ENCODE results near the gene VIPR1.

The VIPR1 gene

DNA sequence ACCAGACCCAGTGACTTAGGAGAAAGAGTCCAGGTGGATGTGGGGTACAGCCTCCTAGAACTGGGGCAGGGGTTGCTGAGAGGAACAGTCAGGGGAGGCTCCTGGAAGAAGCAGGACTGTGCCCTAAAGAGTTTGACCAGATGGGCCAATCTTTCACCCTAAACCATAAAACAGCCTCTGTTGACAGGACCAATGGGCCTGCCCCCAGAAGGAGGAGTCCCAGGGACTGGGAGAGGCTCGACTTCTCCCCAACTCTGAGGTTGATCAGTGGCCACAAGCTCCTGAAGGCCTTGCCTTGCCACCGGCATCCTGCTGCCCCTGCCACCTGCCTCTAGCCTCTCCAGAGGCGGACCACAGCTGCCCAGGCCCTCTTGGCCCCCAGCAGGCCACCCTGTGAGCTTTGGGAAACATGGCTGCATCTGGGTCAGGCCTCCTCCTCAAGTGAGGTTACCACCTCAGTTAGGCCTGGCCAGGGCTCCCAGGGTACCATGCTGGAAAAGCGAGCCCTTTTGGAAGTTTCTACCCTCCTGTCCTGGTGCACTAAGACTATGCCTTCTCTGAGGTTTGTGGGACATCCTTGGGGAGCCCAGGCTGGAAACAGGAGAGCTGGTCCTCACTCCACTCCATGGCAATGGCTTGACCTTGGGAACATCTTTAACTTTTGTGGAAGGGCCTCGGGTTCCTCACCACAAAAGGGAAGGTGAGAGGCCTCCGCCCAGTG is 2.8 kb downstream of the VIPR1 start:
- no peaks in the 10 kb centered on the region for H3K79me1 ChIP-seq (replicated peaks; ENCODE audit: low read length, poor library complexity, severe bottlenecking)
- no peak overlapping the region for H2AFZ ChIP-seq (ENCODE audit: low read depth, low read length)
- no peaks in the 10 kb centered on the region for H3K36me3 ChIP-seq (ENCODE audit: control insufficient read depth in 1 of 2, insufficient read depth in 2 of 2, low read depth in 1 of 2, low read length in 2 of 2)
- no peak overlapping the region for H3K23ac ChIP-seq (ENCODE audit: low read length in 2 of 2)
- no peak overlapping the region for H4K8ac ChIP-seq (ENCODE audit: low read length)
- peaks cover 18% of the 10 kb centered on the region for H3K4me1 ChIP-seq (ENCODE audit: control insufficient read depth, insufficient read depth, low read depth, low read length)
- 90% methylated on average over 6 of the region's 6 CpGs for WGBS
- no peak overlapping the region for H3K9ac ChIP-seq (ENCODE audit: low read length)
- H2BK15ac ChIP-seq (ENCODE audit: low read depth, poor library complexity, severe bottlenecking): no peak overlapping the region
- H2AK5ac ChIP-seq (ENCODE audit: low read length, severe bottlenecking): no peak overlapping the region
- H3K14ac ChIP-seq (ENCODE audit: low read length in 2 of 2): no peak overlapping the region
- H3K4me2 ChIP-seq (ENCODE audit: low read length, poor library complexity, severe bottlenecking): no peak overlapping the region
- H2BK12ac ChIP-seq (ENCODE audit: low read length in 2 of 2): no peak overlapping the region
- no peak overlapping the region for H3K4me3 ChIP-seq (ENCODE audit: insufficient read depth in 1 of 2, low read depth in 1 of 2, low read length in 2 of 2)
- DNase-seq: no peak
- no peak overlapping the region for H2BK120ac ChIP-seq (ENCODE audit: low read depth, low read length)
- no peak overlapping the region for H2BK5ac ChIP-seq (ENCODE audit: low read depth, low read length, poor library complexity, severe bottlenecking)
- peaks cover 64 to 81% of the 10 kb centered on the region in 2 experiments for H3K27me3 ChIP-seq (ENCODE audit: control insufficient read depth in 1 of 2, insufficient read depth in 1 of 2, low read length in 2 of 2)
- H3K4ac ChIP-seq (ENCODE audit: low read depth in 1 of 2, low read length in 2 of 2): no peak overlapping the region
- no peak overlapping the region for H3K18ac ChIP-seq (ENCODE audit: low read depth in 1 of 2, low read length in 2 of 2)
- H3K27ac ChIP-seq (ENCODE audit: low read length, poor library complexity, severe bottlenecking): no peak overlapping the region
- no peaks in the 10 kb centered on the region for H3K9me3 ChIP-seq (ENCODE audit: control insufficient read depth, low read length)
- H4K91ac ChIP-seq (ENCODE audit: low read length): no peak overlapping the region

DNA sequence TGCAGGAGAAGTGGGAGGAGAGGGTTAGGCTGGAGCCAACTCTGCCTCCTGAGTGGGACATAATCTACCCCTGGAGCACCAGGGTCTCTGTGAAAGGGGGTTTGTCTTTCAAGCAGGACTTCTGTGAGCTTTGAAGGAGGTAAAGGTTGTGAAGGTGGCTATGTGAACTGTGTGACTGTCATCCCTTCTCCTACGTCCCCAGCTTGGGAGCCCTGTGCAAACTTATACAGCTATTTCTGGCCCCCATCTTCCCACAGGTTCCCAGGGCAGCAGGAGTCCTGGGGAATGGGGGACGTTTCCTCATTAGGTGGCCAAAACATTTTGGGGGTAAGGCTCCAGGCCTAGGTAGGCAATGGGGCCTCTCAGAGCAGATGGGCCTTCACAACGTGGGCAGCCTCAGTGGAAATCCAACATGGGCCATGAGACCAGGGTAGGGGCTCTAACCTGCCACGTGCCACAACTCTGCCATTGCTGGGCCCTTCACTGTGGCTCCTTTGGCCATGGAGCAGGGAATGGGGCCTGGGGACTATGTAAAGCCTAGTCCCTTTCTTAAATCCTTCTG is 3.5 kb downstream of the VIPR1 start:
- no peak overlapping the region for H3K14ac ChIP-seq (ENCODE audit: low read length in 2 of 2)
- no peak overlapping the region for H3K4me3 ChIP-seq (ENCODE audit: insufficient read depth in 1 of 2, low read depth in 1 of 2, low read length in 2 of 2)
- H3K4ac ChIP-seq (ENCODE audit: low read depth in 1 of 2, low read length in 2 of 2): no peak overlapping the region
- no peak overlapping the region for H3K18ac ChIP-seq (ENCODE audit: low read depth in 1 of 2, low read length in 2 of 2)
- 83% methylated on average over 4 of the region's 4 CpGs for WGBS
- H2BK120ac ChIP-seq (ENCODE audit: low read depth, low read length): no peak overlapping the region
- no peaks in the 10 kb centered on the region for H3K79me1 ChIP-seq (replicated peaks; ENCODE audit: low read length, poor library complexity, severe bottlenecking)
- no peak overlapping the region for H3K9ac ChIP-seq (ENCODE audit: low read length)
- no peak overlapping the region for H2BK15ac ChIP-seq (ENCODE audit: low read depth, poor library complexity, severe bottlenecking)
- no peak overlapping the region for H2AK5ac ChIP-seq (ENCODE audit: low read length, severe bottlenecking)
- H2AFZ ChIP-seq (ENCODE audit: low read depth, low read length): no peak overlapping the region
- peaks cover 64 to 76% of the 10 kb centered on the region in 2 experiments for H3K27me3 ChIP-seq (ENCODE audit: control insufficient read depth in 1 of 2, insufficient read depth in 1 of 2, low read length in 2 of 2)
- no peak overlapping the region for H3K27ac ChIP-seq (ENCODE audit: low read length, poor library complexity, severe bottlenecking)
- H4K91ac ChIP-seq (ENCODE audit: low read length): no peak overlapping the region
- no peak overlapping the region for H4K8ac ChIP-seq (ENCODE audit: low read length)
- no peak overlapping the region for H2BK5ac ChIP-seq (ENCODE audit: low read depth, low read length, poor library complexity, severe bottlenecking)
- no peak for DNase-seq
- peaks cover 18% of the 10 kb centered on the region for H3K4me1 ChIP-seq (ENCODE audit: control insufficient read depth, insufficient read depth, low read depth, low read length)
- no peak overlapping the region for H2BK12ac ChIP-seq (ENCODE audit: low read length in 2 of 2)
- H3K4me2 ChIP-seq (ENCODE audit: low read length, poor library complexity, severe bottlenecking): no peak overlapping the region
- no peaks in the 10 kb centered on the region for H3K36me3 ChIP-seq (ENCODE audit: control insufficient read depth in 1 of 2, insufficient read depth in 2 of 2, low read depth in 1 of 2, low read length in 2 of 2)
- H3K23ac ChIP-seq (ENCODE audit: low read length in 2 of 2): no peak overlapping the region
- H3K9me3 ChIP-seq (ENCODE audit: control insufficient read depth, low read length): no peaks in the 10 kb centered on the region

DNA sequence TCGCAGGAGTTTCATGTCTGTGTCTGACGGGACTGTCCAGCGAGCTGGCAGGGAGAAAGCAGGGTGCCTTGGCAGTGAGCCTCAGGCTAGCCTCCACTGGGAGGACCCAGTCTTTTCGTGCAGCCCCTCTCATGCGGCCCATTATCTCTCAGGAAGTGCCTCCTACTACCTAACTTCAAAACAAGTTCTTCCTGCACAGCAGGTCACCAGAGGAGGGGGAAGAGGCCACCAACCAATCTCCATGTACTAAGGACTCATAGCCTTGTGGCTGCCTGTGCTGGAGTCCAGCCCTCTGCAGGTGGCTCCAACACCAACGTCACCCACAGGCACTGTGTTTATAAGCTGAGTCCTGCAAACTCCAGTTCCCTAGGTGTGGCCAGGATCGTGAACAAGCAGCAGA is 4.8 kb downstream of the VIPR1 start:
- H3K79me1 ChIP-seq (replicated peaks; ENCODE audit: low read length, poor library complexity, severe bottlenecking): no peaks in the 10 kb centered on the region
- H4K91ac ChIP-seq (ENCODE audit: low read length): no peak overlapping the region
- WGBS: 43% methylated on average over 7 of the region's 7 CpGs
- H3K9ac ChIP-seq (ENCODE audit: low read length): no peak overlapping the region
- peaks cover 59 to 70% of the 10 kb centered on the region in 2 experiments for H3K27me3 ChIP-seq (ENCODE audit: control insufficient read depth in 1 of 2, insufficient read depth in 1 of 2, low read length in 2 of 2)
- H3K23ac ChIP-seq (ENCODE audit: low read length in 2 of 2): no peak overlapping the region
- no peak overlapping the region for H2AFZ ChIP-seq (ENCODE audit: low read depth, low read length)
- no peak overlapping the region for H2BK5ac ChIP-seq (ENCODE audit: low read depth, low read length, poor library complexity, severe bottlenecking)
- no peak overlapping the region for H3K18ac ChIP-seq (ENCODE audit: low read depth in 1 of 2, low read length in 2 of 2)
- no peak overlapping the region for H2AK5ac ChIP-seq (ENCODE audit: low read length, severe bottlenecking)
- no peak overlapping the region for H2BK120ac ChIP-seq (ENCODE audit: low read depth, low read length)
- H2BK12ac ChIP-seq (ENCODE audit: low read length in 2 of 2): no peak overlapping the region
- H3K4me2 ChIP-seq (ENCODE audit: low read length, poor library complexity, severe bottlenecking): no peak overlapping the region
- no peak overlapping the region for H2BK15ac ChIP-seq (ENCODE audit: low read depth, poor library complexity, severe bottlenecking)
- no peak overlapping the region for H3K4ac ChIP-seq (ENCODE audit: low read depth in 1 of 2, low read length in 2 of 2)
- H3K14ac ChIP-seq (ENCODE audit: low read length in 2 of 2): peak overlapping the region in 1 of 2 experiments; percentile 48
- no peak for DNase-seq
- peaks cover 7% of the 10 kb centered on the region for H3K4me1 ChIP-seq (ENCODE audit: control insufficient read depth, insufficient read depth, low read depth, low read length)
- no peak overlapping the region for H3K4me3 ChIP-seq (ENCODE audit: insufficient read depth in 1 of 2, low read depth in 1 of 2, low read length in 2 of 2)
- no peak overlapping the region for H4K8ac ChIP-seq (ENCODE audit: low read length)
- H3K27ac ChIP-seq (ENCODE audit: low read length, poor library complexity, severe bottlenecking): no peak overlapping the region
- no peaks in the 10 kb centered on the region for H3K9me3 ChIP-seq (ENCODE audit: control insufficient read depth, low read length)
- no peaks in the 10 kb centered on the region for H3K36me3 ChIP-seq (ENCODE audit: control insufficient read depth in 1 of 2, insufficient read depth in 2 of 2, low read depth in 1 of 2, low read length in 2 of 2)

DNA sequence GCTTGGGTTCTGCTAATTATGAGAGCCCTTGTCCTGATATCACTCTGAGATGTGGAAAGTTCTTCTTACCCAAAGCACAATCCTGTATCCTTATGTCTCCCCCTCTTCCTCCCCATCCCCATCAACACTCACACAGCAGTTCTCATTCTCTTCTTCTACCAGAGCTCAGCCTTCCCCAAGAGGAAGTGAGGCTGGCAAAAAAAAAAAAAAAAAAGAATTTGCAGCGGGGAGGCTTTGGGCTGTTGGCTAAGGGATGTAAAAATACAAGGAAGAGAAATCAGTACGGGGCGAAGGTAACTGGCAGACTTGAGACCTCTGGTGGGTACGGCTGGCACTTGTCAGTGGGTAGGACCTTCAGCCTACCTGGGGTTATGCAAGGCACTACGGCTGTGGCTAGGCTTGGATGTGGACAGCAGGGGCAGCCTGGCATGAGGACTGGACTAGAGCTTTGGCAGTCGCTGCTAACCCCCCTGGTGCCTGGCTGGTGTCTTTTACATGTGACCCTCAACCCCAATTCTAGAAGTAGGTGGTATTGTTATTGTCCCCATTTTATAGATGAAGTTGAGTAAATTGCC is 5.4 kb downstream of the VIPR1 start:
- Histone ChIP-seq H3K79me1 (replicated peaks; ENCODE audit: low read length, poor library complexity, severe bottlenecking) (no peaks in the 10 kb centered on the region), H2BK120ac (ENCODE audit: low read depth, low read length) (no peak overlapping the region), H2AK5ac (ENCODE audit: low read length, severe bottlenecking) (no peak overlapping the region), H3K36me3 (ENCODE audit: control insufficient read depth in 1 of 2, insufficient read depth in 2 of 2, low read depth in 1 of 2, low read length in 2 of 2) (no peaks in the 10 kb centered on the region), H3K27me3 (ENCODE audit: control insufficient read depth in 1 of 2, insufficient read depth in 1 of 2, low read length in 2 of 2) (peaks cover 62 to 71% of the 10 kb centered on the region in 2 experiments), H3K4me1 (ENCODE audit: control insufficient read depth, insufficient read depth, low read depth, low read length) (peaks cover 2% of the 10 kb centered on the region), H3K23ac (ENCODE audit: low read length in 2 of 2) (no peak overlapping the region), H3K9me3 (ENCODE audit: control insufficient read depth, low read length) (no peaks in the 10 kb centered on the region), H3K4ac (ENCODE audit: low read depth in 1 of 2, low read length in 2 of 2) (no peak overlapping the region), H2BK12ac (ENCODE audit: low read length in 2 of 2) (no peak overlapping the region), H3K4me3 (ENCODE audit: insufficient read depth in 1 of 2, low read depth in 1 of 2, low read length in 2 of 2) (no peak overlapping the region), H3K27ac (ENCODE audit: low read length, poor library complexity, severe bottlenecking) (no peak overlapping the region), H2AFZ (ENCODE audit: low read depth, low read length) (no peak overlapping the region), H4K8ac (ENCODE audit: low read length) (no peak overlapping the region), H4K91ac (ENCODE audit: low read length) (no peak overlapping the region), H3K14ac (ENCODE audit: low read length in 2 of 2) (no peak overlapping the region), H3K9ac (ENCODE audit: low read length) (no peak overlapping the region), H2BK15ac (ENCODE audit: low read depth, poor library complexity, severe bottlenecking) (no peak overlapping the region), H3K18ac (ENCODE audit: low read depth in 1 of 2, low read length in 2 of 2) (no peak overlapping the region), H3K4me2 (ENCODE audit: low read length, poor library complexity, severe bottlenecking) (no peak overlapping the region), H2BK5ac (ENCODE audit: low read depth, low read length, poor library complexity, severe bottlenecking) (no peak overlapping the region)
- no peak for DNase-seq
- 86% methylated on average over 6 of the region's 6 CpGs for WGBS

Measured in mesenchymal stem cell (in vitro differentiated cells and primary cell).